CD4-positive, alpha-beta T cell treated with Interleukin-17A for 1 hour (primary cell): ENCODE results near the gene DMWD.
"Not testable (repeated sequence)": the region's sequence is repeated elsewhere in the genome, so short reads cannot be mapped to it uniquely, and the experiment has no call there.

Source experiments
- DNase-seq: peaks from one replicate; pipeline ENCODE4 v3.0.0-alpha.2; 2020

DMWD gene

DNA sequence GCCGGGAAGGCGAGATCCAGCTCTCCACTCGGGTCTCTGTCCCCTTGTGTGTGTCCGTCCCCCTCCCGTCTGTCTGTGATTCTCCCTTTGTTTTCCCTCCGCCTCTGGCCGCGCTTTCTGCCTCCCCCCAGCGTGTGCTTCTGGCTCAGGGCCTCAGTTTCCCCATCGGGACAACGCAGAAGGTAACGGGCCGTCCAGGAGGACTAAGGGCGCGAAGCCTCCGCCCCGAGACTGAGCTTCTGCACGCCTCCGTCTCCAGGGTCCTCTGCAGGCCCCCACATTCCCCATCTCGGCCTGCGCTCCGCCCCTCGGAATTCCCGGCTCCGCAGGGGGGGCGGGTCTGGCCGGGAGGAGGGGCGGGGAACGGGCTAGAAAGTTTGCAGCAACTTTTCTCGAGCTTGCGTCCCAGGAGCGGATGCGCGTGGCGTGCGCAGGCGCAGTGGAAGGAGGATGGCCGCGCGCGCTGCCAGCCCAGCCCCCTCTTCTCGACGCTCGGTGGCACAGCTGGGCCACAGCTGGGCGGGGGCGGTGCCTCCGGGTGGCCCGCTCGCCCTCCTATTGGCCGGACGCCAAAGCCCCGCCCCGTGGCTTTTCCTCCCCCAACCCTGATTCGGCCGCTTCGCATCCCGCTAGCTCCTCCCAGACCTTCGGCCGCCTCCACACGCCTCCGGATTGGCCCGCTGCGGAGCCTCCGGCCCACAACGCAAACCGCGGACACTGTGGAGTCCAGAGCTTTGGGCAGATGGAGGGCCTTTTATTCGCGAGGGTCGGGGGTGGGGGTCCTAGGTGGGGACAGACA lies 23.5 kb downstream of the DMWD start, which contains the start of gene SIX5:
SIX5 (minus strand) TSS at position 269 of the 799 bp plus-strand sequence. CDS start 408 bp downstream, outside the sequence.
- peak; percentile 96 for DNase-seq

DNA sequence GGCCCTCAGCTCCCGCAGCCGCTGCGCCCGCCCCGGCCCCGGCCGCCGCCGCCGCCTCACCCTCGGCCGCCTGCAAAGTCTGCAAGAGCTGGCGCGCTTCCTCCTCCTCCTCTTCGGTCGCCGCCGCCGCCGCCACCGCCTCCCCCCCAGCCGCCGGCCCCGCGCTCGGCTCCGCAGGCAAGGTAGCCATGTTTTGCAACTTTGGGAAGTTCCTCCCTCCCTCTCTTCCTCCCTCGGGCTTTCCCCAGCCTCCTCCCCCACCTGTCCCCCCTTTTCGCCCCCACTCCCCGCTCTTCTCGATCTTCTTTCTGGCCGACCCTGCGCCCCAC lies 24.0 kb downstream of the DMWD start:
- DNase-seq = peak; percentile 47

DNA sequence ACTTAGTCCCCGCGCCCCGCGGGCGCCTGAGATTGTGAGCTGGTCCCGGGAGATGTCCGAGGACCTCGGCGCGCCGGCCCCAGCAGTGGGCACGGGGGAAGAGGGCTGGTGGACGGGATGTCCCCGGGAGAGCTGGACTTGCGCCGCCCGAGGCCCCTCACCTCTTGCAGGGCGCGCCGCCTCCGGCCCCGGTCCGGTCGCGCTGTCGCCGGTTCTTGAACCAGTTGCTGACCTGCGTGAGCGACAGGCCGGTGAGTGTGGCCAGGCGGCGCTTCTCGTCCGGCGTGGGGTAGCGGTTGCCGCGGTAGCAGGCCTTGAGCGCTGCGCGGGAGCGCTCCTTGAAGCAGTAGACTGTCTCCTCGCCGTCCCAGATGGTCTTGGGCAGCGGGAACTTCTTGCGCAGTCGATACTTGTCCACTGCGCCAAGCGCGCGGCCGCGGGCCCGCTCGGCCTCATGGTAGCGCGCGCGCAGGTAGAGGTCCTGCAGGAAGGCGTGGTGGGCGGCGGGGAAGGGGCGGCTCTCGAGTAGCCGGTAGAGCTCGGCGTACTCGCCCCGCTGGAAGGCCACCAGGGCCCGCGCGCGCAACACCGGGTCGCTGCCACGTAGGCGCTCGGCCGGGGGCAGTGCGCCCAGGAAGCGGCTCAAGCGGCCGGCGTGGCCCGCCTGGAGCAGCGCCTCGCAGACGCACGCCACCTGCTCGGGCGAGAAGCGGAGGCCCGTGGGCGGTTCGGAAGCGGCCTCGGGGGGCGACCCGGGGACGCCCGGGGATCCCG lies 24.6 kb downstream of the DMWD start:
- DNase-seq = no peak

DNA sequence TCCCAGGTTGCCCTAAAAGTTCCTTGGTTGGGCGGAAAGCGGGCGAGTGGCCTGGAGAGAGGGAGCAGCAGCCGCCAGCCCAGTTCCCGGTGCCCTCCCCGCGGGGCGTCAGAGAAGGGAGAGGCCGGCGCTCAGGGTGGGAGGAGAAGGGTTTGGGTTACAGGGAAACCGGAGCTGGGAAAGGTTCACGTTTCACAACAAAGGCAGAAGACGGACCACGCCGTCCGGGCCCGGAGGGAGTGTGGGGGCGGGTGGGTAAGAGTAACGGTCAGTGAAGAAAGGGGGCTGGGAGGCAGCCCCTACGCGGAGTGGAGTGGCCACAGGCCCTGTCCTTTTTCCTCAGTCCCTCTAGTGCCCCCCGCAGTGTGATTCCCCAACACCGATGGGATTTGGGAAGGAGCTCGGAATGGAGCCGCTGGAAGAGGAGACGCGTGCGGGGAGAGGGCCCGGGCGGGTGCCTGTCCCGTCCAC lies 25.2 kb downstream of the DMWD start:
- no peak for DNase-seq

DNA sequence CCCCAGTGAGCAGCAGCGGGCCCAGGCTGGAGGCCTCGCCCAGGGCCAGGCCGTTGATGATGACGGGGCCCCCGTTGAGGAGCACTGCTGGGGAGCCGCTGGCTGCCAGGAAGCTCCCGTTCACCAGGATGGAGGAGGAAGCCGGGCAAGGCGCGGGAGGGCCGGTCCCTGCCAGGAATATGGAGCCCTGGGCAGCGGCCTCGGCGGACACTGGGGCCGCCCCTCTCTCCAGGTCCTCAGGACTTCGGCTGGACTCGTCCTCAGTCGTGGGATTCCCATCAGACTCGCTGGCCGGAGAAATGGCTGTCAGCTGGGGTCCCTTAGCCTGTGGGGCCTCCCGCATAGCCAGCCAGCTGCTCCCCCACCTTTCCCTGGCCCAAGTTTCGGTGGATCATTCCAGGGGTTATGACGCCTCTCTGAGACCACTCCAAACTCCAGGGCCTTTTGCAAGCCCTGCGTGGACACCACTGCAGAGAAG lies 25.7 kb downstream of the DMWD start:
- DNase-seq = no peak

DNA sequence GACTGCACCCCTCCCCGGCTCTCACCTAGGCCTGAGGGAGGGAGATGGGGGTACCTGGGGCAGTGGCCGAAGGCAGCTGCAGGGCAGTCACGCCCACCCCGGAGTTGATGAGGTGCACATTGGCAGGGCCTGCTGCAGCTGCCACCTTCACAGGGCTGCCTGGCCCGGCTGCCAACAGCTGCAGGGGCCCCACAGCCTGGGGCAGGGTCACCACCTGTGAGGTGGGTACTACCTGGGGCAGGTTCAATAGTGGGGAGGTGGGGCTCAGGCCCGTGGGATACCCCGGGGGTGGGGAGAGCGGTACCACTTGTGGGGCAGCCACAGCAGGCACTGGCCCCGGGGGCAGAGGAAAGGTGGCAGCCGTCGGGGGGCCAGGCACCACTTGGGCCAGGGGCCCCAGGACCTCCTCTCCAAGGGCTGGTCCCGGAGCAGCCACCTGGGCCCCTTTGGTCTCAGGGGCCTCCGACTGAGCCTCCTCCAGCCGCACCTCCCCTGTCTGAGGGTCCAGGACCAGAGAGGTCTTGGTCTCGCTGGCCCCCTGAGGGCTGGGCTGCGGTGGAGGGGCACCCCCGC lies 26.3 kb downstream of the DMWD start:
- DNase-seq = no peak

DNA sequence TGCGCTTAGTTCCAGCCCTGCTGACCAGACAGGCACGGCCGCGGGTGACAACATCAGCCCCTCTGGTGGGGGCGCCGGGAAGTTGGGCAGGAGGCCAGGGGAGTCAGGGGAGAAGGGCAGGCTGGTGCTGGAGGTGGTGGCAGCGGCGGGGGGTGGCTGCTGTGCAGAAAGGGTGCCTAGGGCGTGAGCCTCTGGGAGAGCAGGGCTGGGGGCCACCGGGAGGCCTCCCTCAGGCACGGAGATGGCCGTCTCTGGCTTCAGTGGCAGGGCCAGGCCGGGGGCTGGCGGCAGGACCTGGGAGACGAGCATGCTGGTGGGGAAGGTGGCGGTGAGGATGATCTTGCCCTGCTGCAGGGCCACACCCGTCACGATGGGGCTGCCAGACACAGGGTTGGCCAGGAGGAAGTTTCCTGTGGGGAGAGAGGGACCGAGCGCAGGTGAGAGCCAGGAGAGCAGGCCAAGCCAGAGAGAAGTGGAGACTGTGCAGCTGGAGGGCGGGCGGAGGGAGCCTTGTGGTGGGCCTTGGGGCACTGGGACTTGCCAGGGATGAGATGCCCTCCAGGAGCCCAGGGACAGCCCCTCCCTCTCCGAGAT lies 26.8 kb downstream of the DMWD start:
- no peak for DNase-seq

DNA sequence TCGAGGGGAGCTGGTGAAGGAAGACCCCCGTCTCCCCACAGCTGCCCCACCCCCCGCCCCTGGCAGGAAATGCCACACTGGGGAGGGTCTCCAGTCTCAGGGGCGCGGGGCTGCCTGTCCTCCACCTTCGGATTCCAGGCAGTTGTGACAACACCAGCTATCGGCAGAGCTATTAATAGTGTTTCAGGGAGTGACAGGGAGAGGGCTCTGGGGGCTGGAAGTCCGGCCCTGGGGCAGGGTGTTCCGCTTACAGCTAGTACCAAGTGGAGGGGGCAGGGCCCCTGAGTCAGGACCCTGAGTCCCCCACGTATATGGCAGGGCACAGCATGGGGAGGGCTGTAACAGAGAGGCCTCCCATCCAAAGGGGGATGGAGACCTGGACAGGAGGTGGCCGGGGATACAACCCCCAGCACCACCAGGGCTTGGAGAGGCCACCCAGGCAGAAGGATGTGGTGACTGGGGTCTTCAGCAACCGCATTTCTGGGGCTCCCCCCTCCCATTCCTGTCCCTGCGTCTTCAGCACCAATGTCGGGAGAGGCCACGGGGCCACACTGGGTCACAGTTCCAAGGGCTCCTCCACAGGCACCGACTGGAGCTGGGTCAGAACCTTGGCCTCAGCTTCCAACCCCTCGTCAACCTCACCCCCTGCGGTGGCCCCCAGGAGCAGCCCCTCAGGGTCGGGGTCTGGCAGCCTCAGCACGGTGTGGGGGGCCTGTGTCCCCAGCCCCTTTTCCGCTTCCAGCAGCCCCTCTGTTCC lies 27.5 kb downstream of the DMWD start:
- no peak for DNase-seq

DNA sequence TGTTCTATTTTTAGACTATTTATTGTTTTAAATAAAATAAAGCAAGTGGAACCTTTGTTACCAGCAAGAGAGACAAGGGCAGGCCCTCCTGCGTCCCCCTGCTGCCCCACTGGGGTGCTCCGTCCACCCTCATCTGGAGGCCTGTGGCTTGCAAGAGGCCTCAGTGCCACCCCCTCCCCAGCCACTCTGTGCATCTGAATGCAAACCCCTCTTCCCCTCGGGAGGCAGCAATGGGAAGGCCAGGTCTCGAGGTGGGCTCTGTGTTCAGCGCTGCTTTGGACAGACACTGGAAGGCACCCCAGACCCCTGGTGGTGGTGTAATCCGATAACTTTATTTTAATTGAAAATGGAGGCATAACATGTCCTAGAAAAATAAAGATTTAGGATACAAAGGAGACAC lies 28.2 kb downstream of the DMWD start:
- DNase-seq = no peak

DNA sequence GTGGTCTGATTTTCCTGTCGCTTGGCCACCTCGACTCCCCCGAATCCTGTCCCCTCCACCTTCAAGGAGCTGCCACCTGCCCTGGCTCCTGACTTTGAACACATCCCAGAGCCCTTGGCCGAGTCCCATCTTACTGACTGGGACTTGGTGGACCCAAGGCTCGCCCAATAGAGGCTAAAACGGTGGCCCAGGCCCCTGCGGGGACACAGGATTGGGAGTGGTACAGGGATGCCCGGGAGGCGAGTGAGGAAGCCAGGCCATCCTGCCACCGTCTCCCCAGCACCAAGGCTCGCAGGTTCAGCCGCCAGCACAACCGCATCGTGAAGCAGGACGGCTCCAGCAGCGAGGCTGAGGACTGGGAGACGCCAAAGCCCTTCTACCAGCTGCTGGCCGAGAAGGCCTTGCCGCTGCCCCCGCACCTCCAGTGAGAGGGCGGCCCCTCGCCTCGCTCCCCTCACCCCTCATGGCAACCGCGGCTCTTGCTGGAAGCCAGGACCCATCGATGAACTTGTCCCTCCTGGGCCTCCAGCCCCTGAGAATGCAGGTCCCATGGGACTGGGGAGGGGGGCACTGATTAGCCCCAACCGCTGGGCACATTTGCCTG lies 28.9 kb downstream of the DMWD start:
- no peak for DNase-seq

DNA sequence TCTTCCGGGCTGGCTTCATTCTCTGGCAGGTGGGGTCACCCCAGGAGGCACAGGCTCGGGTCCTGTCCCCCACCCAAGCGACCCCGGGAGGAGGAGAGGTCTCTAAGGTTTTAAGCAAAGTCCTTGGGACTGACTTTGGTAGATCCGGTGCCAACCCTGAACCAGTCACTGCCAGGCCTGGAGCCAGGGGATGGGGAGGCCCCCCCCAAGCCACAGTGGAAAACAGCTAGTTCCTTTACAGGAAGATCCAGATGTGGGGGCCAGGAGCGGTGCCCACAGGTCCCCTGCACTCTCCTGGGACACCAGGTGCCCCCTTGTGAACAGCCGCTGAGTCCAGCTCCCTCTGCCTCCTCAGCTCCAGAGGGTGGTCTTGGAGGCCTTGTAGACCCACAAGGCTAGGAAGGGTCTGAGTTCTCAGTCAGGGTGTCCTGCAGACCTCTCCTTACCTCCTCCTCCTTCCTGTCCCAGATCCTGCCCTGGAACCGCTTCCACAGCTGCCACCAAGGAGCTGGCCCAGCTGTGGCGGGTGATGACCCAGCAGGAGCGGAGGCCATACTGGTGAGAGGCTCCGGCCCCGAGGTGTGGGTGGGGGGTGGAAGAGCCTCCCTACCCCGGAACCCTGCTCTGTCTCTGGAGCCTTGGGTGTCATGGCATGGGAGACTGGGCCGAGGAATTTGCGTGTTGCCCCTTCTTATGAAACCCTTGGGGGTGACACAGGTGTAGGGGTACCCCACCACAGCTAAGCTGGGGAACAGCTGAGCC lies 29.6 kb downstream of the DMWD start:
- DNase-seq = no peak

DNA sequence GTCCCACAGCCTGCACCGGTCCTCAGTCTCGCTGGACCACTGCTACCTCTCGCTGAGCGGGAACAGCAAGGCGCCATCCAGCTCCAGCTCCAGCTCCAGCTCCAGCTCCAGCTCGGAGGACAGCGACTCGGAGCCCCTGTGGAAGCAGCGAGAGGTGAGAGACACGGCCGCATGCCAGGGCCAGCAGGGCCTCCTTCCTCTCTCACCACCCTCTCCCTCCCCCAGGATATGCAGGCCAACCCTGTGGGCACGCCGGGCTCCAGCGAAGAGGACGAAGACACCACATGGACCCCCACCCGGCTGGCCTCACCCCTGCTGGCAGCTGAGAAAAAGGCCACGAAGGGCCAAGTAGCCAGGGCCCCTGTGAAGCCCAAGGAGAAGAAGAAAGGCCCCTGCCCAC lies 30.9 kb downstream of the DMWD start:
- DNase-seq = no peak

DNA sequence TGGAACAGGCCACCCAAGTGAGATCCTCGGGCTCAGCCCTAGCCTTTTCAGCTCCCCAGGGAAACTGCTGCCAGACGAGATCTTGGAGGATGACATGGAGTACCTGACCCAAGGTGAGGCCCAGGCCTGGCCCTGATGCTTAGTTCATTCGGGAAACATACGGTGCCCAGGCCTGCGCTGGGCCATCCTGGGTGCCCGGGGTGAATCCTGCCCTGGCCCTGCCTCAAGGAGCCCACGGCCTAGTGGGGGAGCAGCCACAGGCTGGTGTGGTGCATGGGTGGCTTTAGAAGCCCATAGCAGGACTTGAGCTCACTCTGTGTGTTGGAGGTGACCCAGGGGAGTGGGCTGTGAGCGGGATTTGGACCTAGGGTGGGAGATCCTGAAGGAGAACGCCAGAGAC lies 33.7 kb downstream of the DMWD start:
- no peak for DNase-seq

DNA sequence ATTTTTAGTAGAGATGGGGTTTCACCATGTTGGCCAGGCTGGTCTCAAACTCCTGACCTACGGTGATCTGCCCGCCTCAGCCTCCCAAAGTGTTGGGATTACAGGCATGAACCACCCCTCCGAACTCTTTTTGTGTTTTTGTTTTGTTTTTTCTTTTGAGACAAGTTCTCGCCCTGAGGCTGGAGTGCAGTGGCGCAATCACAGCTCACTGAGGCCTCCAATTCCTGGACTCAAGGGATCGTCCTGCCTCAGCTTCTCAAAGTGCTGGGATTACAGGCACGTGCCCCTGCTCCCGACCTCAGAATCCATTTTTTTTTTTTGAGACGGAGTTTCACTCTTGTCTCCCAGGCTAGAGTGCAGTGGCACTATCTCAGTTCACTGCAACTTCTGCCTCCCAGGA lies 35.0 kb downstream of the DMWD start:
- DNase-seq = no peak

DNA sequence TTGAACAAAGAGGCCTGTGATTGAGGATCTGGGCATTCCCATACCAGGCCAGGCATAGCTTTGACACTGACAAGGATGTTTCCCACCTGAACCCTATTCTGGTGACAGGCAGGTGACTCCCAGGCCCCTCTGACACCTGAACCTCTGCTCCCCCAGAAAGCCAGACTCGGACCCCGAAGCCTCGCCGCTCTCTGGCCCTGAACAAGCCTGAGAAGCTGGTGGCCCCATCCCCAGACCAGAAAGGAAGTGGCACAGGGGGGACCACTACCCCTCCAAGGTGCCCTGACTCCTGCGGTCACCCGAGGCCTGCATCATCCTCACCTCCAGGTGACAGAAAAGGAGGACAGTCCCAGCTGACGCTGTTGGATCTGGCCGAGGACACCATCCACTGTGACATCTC lies 38.3 kb downstream of the DMWD start:
- DNase-seq = no peak

DNA sequence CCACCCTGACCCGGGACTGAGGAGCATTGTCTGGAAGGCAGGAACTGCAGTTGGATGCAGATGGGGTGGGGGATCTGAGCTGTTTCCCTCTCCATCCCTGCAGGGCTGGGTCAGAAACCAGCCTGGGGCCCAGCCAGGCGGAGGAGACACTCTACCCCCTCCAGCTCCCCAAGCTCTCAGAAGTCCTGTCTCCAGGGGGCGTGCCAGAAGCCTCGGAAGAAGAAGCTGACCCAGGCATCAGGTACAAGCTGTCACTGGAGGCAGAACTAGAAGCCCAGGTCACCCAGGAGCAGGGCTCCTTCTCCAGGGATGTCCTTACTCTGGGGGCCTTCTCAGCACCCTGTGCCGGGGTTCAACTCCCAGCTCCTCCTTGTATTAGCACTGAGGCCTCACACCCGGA lies 39.1 kb downstream of the DMWD start:
- DNase-seq = no peak

DNA sequence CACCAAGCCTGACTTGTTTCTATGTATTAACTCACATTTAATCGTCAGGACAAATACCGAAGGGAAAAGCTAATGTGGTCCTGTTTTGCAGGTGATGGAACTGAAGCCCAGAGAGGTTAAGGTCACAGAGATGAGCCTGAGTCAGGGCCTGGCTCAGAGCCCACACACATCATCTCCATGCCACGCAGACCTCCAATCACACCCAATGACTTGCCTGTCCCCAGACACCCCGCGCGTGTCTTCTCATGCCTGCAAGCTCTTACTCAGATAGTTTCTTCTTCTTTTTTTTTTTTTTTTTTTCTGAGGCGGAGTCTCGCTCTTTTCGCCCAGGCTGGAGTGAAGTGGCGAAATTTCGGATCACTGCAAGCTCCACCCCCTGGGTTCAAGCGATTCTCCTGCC lies 40.0 kb downstream of the DMWD start:
- DNase-seq = no peak

DNA sequence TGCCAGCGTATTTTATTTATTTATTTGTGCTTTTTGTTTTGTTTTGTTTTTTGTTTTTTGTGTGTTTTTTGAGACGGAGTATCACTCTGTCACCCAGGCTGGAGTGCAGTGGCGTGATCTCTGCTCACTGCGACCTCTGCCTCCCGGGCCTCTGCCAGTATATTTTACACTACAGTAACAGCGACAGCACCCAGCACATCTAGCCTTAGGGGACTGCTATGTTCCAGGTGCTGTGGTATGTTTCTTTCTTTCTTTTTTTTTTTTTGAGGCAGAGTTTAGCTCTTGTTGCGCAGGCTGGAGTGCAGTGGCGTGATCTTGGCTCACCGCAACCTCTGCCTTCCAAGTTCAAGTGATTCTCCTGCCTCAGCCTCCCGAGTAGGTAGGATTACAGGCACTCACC lies 41.2 kb downstream of the DMWD start:
- DNase-seq = not testable (repeated sequence)

DNA sequence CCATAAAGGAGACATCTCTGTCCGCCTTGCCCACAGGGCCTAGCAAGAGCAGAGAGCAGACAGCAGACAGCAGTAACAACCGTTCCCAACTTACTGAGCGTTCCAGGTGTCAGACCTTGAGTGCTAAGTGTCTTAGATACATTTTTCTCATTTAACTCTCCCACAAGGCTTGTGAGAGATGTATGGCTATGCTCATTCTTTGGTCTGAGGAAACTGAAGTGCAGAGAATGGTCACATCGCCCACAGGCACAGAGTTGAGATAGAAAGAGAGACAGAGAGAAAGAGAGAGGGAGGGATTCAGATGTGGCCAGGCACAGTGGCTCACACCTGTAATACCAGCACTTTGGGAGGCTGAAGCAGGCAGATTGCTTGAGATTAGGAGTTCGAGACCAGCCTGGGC lies 45.1 kb downstream of the DMWD start:
- no peak for DNase-seq

DNA sequence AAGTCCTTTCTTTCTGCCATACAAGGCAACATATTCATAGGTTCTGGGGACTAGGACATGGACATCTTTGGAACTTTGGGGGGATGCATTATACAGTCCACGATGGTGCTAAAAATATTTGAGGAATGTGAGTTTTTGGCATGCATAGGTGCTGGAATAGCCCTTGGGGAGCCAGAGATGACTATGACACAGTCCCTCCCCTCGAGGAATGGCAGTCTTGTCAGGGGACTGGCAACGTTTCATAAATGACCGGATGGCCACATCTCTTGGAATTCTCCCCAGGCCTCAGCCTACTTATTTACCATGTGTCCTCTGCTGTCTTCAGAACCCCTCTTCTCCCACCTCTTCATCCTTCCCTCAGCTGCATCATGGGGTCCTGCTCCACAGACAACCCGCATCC lies 45.8 kb downstream of the DMWD start:
- DNase-seq = no peak

DNA sequence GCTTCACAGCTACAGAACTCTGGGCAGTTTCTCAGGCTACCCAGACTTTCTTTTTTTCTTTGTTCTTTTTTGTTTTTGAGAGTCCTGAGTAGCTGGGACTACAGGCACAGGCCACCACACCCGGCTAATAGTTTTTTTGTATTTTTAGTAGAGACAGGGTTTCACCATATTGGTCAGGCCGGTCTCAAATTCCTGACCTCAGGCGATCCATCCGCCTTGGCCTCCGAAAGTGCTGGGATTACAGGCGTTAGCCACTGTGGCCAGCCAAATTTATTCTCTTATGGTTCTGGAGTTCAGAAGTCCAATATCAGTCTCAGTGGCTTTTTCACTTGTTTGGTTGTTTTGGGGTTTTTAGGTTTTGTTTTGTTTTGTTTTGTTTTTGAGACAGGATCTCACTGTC lies 47.0 kb downstream of the DMWD start:
- no peak for DNase-seq

DNA sequence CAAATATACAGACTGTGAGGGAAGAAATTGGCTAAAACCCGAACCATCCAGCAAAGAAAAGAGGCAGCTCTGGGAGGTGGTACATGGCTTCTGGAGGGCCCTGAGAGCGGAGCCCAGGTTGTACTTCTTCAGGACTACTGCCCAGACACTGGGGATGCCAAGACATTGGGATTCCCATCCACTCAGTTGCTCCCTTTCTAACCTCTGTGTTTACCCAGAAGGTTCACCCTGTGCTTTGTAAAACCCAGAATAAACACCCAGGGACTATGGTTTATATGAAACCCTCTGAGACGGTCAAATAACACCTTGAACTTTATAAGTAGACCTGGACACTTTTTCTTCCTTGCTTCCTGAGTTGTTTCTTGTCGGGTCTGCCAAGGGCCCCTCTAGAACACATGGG lies 49.7 kb downstream of the DMWD start:
- no peak for DNase-seq
